ENCODE results near the gene TEX48. TPM values are rescaled to one million over a fixed set of nuclear protein-coding genes. Genes with fewer than 3 reads are reported as not detected.

TEX48 gene
- total and polyA plus RNA-seq, 2 donors (not counting 1 experiment from before 2014, with no cell fraction given) = not detected

DNA sequence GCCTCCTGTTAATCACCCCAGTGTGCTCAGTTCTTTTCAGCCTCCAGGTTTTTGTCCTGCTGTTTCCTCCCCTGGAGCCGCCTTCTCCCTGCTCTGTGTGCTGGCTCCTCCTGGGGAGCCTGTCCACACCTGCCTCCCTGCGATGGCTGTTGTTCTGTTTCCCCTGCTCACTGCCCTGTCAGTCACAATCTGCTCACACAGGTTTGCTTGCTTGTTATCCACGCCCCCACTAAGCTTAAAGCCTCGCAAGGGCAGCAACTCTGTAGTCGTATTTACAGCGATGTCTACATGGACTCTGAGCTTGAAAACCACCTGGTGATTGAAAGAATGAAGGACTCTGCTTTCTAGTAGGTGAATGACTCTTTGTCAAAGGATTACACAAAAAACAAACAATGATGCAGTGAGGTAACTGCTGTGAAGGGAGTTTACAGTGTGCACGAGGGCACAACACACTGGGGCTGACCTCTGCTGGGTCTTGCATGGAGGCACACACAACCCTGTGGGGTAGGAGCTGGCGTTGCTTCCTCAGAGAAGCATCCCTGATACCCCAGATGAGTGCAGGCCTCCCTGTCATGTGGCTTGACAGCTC is 39.6 kb upstream of the TEX48 start:
- ChIA-PET POLR2A (no interaction called here), CTCF (no interaction called here)
- Histone ChIP-seq H3K36me3 (replicated peaks in 1 of 2; ENCODE audit: control extremely low read depth in 1 of 2, control insufficient read depth in 1 of 2, extremely low read depth in 1 of 2, insufficient read depth in 2 of 2, low read length in 1 of 2) (no peaks in the 10 kb centered on the region), H3K27me3 (replicated peaks in 1 of 4; ENCODE audit: control extremely low read depth in 1 of 4, control insufficient read depth in 3 of 4, insufficient read depth in 4 of 4, low read length in 3 of 4) (peaks cover 0 to 23% (median 5%) of the 10 kb centered on the region in 4 experiments), H3K27ac (ENCODE audit: low read length in 2 of 2) (no peak overlapping the region), H3K4me2 (replicated peaks; ENCODE audit: low read depth, low read length, poor library complexity, severe bottlenecking) (no peak overlapping the region), H3K79me2 (ENCODE audit: control insufficient read depth, insufficient read depth, low read length) (no peaks in the 10 kb centered on the region), H3K9me3 (ENCODE audit: control extremely low read depth in 1 of 3, control insufficient read depth in 2 of 3, insufficient read depth in 1 of 3, low read length in 2 of 3) (peaks cover 0 to 6% (median 0%) of the 10 kb centered on the region in 3 donors), H4K20me1 (ENCODE audit: control insufficient read depth, insufficient read depth, low read length, poor library complexity, severe bottlenecking) (no peaks in the 10 kb centered on the region), H3K9ac (ENCODE audit: low read length) (no peak overlapping the region), H3K4me1 (ENCODE audit: control insufficient read depth in 2 of 2, insufficient read depth in 2 of 2, low read length in 2 of 2) (peaks cover 14 to 16% of the 10 kb centered on the region in 2 donors), H3K4me3 (ENCODE audit: control extremely low read depth in 1 of 5, extremely low read depth in 1 of 5, insufficient read depth in 1 of 5, low read depth in 2 of 5, low read length in 4 of 5) (no peak overlapping the region), H2AFZ (ENCODE audit: insufficient read depth, low read depth, low read length, poor library complexity, severe bottlenecking) (no peak overlapping the region)
- ATAC-seq (ENCODE audit: low read depth) (no peak), DNase-seq (no peak)
- Mint-ChIP-seq H3K27me3 (peaks cover 23% of the 10 kb centered on the region), H3K9me3 (ENCODE audit: insufficient read depth) (no peaks in the 10 kb centered on the region), H3K4me1 (peaks cover 25% of the 10 kb centered on the region), H3K4me3 (no peak overlapping the region), H3K27ac (no peak overlapping the region)
- intact Hi-C loops (cut with micrococcal nuclease) = no loop called here
- 86% methylated on average over 8 of the region's 8 CpGs for WGBS (ENCODE audit: insufficient coverage)
- no peak for TF ChIP-seq EZH2 (IDR thresholded peaks at IDR 0.05; ENCODE audit: borderline replicate concordance, insufficient read depth, low read depth, low read length, poor library complexity, severe bottlenecking)
- TF ChIP-seq, protein P1, sequence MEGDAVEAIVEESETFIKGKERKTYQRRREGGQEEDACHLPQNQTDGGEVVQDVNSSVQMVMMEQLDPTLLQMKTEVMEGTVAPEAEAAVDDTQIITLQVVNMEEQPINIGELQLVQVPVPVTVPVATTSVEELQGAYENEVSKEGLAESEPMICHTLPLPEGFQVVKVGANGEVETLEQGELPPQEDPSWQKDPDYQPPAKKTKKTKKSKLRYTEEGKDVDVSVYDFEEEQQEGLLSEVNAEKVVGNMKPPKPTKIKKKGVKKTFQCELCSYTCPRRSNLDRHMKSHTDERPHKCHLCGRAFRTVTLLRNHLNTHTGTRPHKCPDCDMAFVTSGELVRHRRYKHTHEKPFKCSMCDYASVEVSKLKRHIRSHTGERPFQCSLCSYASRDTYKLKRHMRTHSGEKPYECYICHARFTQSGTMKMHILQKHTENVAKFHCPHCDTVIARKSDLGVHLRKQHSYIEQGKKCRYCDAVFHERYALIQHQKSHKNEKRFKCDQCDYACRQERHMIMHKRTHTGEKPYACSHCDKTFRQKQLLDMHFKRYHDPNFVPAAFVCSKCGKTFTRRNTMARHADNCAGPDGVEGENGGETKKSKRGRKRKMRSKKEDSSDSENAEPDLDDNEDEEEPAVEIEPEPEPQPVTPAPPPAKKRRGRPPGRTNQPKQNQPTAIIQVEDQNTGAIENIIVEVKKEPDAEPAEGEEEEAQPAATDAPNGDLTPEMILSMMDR (IDR thresholded peaks at IDR 0.05) = no peak

DNA sequence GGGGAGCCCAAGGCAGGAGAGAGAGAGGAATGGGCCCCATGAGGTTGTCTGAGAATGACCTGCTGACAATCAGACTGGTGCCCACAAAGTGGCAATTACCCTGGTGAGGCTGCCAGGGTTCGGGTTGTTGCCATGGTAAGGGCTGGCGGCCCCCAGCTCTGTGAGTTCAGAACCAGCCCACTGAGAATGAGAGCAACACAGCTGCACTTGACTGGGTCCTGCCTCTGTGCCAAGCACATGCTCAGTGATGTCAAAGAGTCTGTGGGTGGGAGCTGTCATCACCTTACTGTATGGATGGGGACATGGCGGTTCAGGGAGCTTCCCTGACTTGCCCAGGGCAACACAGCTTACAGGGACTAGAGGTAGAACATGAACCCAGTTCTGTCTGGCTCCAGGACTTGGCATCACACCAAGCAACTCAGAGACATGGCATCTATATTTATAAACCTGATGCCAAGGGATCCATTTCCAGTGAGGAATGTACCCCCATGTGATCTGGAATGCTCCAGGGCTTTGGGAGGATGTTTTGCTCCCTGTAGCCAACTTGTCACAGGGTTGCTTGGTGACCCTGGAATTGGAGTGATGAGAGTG is 38.2 kb upstream of the TEX48 start:
- WGBS (ENCODE audit: insufficient coverage) = 95% methylated on average over 3 of the region's 3 CpGs
- Mint-ChIP-seq H3K4me1 (peaks cover 13% of the 10 kb centered on the region), H3K4me3 (no peak overlapping the region), H3K27ac (no peak overlapping the region), H3K9me3 (ENCODE audit: insufficient read depth) (no peaks in the 10 kb centered on the region), H3K27me3 (peaks cover 23% of the 10 kb centered on the region)
- Histone ChIP-seq H3K4me3 (ENCODE audit: control extremely low read depth in 1 of 5, extremely low read depth in 1 of 5, insufficient read depth in 1 of 5, low read depth in 2 of 5, low read length in 4 of 5) (no peak overlapping the region), H3K4me1 (ENCODE audit: control insufficient read depth in 2 of 2, insufficient read depth in 2 of 2, low read length in 2 of 2) (peaks cover under 1 to 2% of the 10 kb centered on the region in 2 donors), H4K20me1 (ENCODE audit: control insufficient read depth, insufficient read depth, low read length, poor library complexity, severe bottlenecking) (no peaks in the 10 kb centered on the region), H3K79me2 (ENCODE audit: control insufficient read depth, insufficient read depth, low read length) (no peaks in the 10 kb centered on the region), H2AFZ (ENCODE audit: insufficient read depth, low read depth, low read length, poor library complexity, severe bottlenecking) (no peak overlapping the region), H3K27ac (ENCODE audit: low read length in 2 of 2) (no peak overlapping the region), H3K9me3 (ENCODE audit: control extremely low read depth in 1 of 3, control insufficient read depth in 2 of 3, insufficient read depth in 1 of 3, low read length in 2 of 3) (peaks cover 0 to 6% (median 0%) of the 10 kb centered on the region in 3 donors), H3K27me3 (replicated peaks in 1 of 4; ENCODE audit: control extremely low read depth in 1 of 4, control insufficient read depth in 3 of 4, insufficient read depth in 4 of 4, low read length in 3 of 4) (peaks cover 0 to 24% (median 7%) of the 10 kb centered on the region in 4 experiments), H3K4me2 (replicated peaks; ENCODE audit: low read depth, low read length, poor library complexity, severe bottlenecking) (no peak overlapping the region), H3K9ac (ENCODE audit: low read length) (no peak overlapping the region), H3K36me3 (replicated peaks in 1 of 2; ENCODE audit: control extremely low read depth in 1 of 2, control insufficient read depth in 1 of 2, extremely low read depth in 1 of 2, insufficient read depth in 2 of 2, low read length in 1 of 2) (no peaks in the 10 kb centered on the region)
- DNase-seq = no peak
- CTCF ChIA-PET = no interaction called here
- intact Hi-C loops (cut with micrococcal nuclease) = no loop called here
- POLR2A ChIA-PET = no interaction called here
- ATAC-seq (ENCODE audit: low read depth) = no peak
- no peak for TF ChIP-seq EZH2 (IDR thresholded peaks at IDR 0.05; ENCODE audit: borderline replicate concordance, insufficient read depth, low read depth, low read length, poor library complexity, severe bottlenecking)
- TF ChIP-seq, protein P1 (IDR thresholded peaks at IDR 0.05) = no peak
